K562 (cell line): ENCODE measurements around the gene DESI2. TPM values are rescaled to one million over a fixed set of nuclear protein-coding genes. Genes with fewer than 3 reads are reported as not detected.

Experiments
- ATAC-seq: fragments of 200-7000 bp; cut with Tn5 transposase; 3 replicates; pipeline ENCODE4 v1.9.1; 2020; ENCODE audit warnings: moderate library complexity
- BruUV-seq: library from RNA; stranded (reverse); fragments of 400-500 nt; replicated peaks from 2 replicates; lab custom pipeline; 2021; lab: Mats Ljungman, UMichigan
- CTCF ChIA-PET: fragments of 300-600 bp; formaldehyde crosslinking; extraction: SDS; loops from one replicate; lab custom pipeline; 2021; ENCODE audit warnings: low intra/inter-chr PET ratio; lab: Yijun Ruan, JAX
- POLR2A ChIA-PET: fragments of 300-600, 350-650 bp; sonication (Branson Sonifier 250); formaldehyde crosslinking; extraction: SDS; loops from one replicate; lab custom pipeline; 2021; ENCODE audit warnings: antibody characterized with exemption, inconsistent platforms; lab: Yijun Ruan, JAX
- DNase-seq, 4 experiments: peaks; one replicate each; pipeline versions ENCODE4 v3.0.0 to v3.0.0-alpha.2; 2011 to 2018; ENCODE audit warnings: low spot score in 3 of 4, mixed read lengths in 3 of 4; ENCODE audit errors: extremely low read depth in 1 of 4
- FAIRE-seq: peaks from 2 replicates; lab custom pipeline; 2011; peaks lifted over from hg19 to GRCh38; lab: Jason Lieb, UNC
- H2AFZ ChIP-seq: 2 replicates; pipeline ENCODE4 v1.6.0; 2011; ENCODE audit warnings: low read depth, low read length, control low read depth, inconsistent platforms
- H3K27ac ChIP-seq: fragments of 200-600 bp; 3 replicates; pipeline ENCODE4 v1.8.0; 2011; ENCODE audit warnings: low read depth, mild to moderate bottlenecking, control low read depth, inconsistent platforms, low read length, moderate library complexity, mixed read lengths; ENCODE audit errors: extremely low read depth
- H3K27me3 ChIP-seq, 2 experiments: fragments of 300-600 bp in 1 of 2; 2 replicates in 1 of 2; 3 replicates in 1 of 2; pipeline versions ENCODE4 v1.6.0 to v1.8.0; 2011; ENCODE audit warnings: inconsistent platforms in 2 of 2, low read length in 2 of 2, mild to moderate bottlenecking in 1 of 2, mixed read lengths in 1 of 2, moderate library complexity in 1 of 2; ENCODE audit not compliant: control insufficient read depth in 2 of 2, insufficient read depth in 2 of 2
- H3K36me3 ChIP-seq: fragments of 300-600 bp; 3 replicates; pipeline ENCODE4 v1.8.0; 2011; ENCODE audit warnings: mild to moderate bottlenecking, low read length, inconsistent platforms; ENCODE audit not compliant: control insufficient read depth, insufficient read depth
- H3K4me1 ChIP-seq, 2 experiments: fragments of 200-600 bp in 1 of 2; replicated peaks in 1 of 2; 2 replicates in 1 of 2; 3 replicates in 1 of 2; pipeline versions ENCODE4 v1.5.1 to v1.8.0; 2011; ENCODE audit warnings: inconsistent platforms in 2 of 2, low read length in 2 of 2, mild to moderate bottlenecking in 1 of 2, mixed read lengths in 1 of 2, moderate library complexity in 1 of 2; ENCODE audit not compliant: control insufficient read depth in 2 of 2, insufficient read depth in 2 of 2
- H3K4me2 ChIP-seq: 2 replicates; pipeline ENCODE4 v1.6.1; 2011; ENCODE audit warnings: low read length, control low read depth, inconsistent platforms, mixed read lengths; ENCODE audit not compliant: insufficient read depth
- H3K4me3 ChIP-seq: fragments of 200-600 bp; sonication (generic), shearing (Covaris generic); 2 replicates; pipeline ENCODE4 v1.5.1; 2016; ENCODE audit warnings: control low read depth, inconsistent platforms
- H3K79me2 ChIP-seq: fragments of 200-600 bp; 3 replicates; pipeline ENCODE4 v1.8.0; 2011; ENCODE audit warnings: low read length, inconsistent platforms; ENCODE audit not compliant: control insufficient read depth, insufficient read depth
- H3K9ac ChIP-seq, 2 experiments: 2 replicates each; pipeline versions ENCODE4 v1.6.0 to v1.6.1; 2011; ENCODE audit warnings: low read depth in 2 of 2, low read length in 2 of 2, control low read depth in 1 of 2, inconsistent platforms in 1 of 2, mild to moderate bottlenecking in 1 of 2, mixed read lengths in 1 of 2; ENCODE audit not compliant: insufficient read depth in 1 of 2
- H3K9me1 ChIP-seq: one replicate; pipeline ENCODE4 v1.6.0; 2011; ENCODE audit warnings: inconsistent platforms, mild to moderate bottlenecking, low read length, moderate library complexity; ENCODE audit not compliant: control insufficient read depth, insufficient read depth
- H3K9me3 ChIP-seq: replicated peaks from 2 replicates; pipeline ENCODE4 v1.5.1; 2011; ENCODE audit warnings: low read depth, low read length, inconsistent platforms; ENCODE audit not compliant: control insufficient read depth, insufficient read depth
- H4K20me1 ChIP-seq: replicated peaks from 2 replicates; pipeline ENCODE4 v1.6.1; 2011; ENCODE audit warnings: low read length, inconsistent platforms, mixed read lengths; ENCODE audit not compliant: control insufficient read depth, insufficient read depth
- CHAMP1 ChIP-seq: fragments of 450-650 bp; IDR thresholded peaks from 2 replicates; pipeline ENCODE4 v1.6.1; 2016; ENCODE audit warnings: mild to moderate bottlenecking
- FOXP1 ChIP-seq: sonication (generic); formaldehyde crosslinking; IDR thresholded peaks from 2 replicates; pipeline ENCODE4 v1.8.0; 2022; ENCODE audit warnings: mild to moderate bottlenecking, missing genetic modification reagents
- FOXP4 ChIP-seq: sonication (generic); formaldehyde crosslinking; IDR thresholded peaks from 2 replicates; pipeline ENCODE4 v1.8.0; 2022; ENCODE audit warnings: mild to moderate bottlenecking, missing genetic modification reagents, borderline replicate concordance
- NCOA6 ChIP-seq: fragments of 450-650 bp; IDR thresholded peaks from 2 replicates; pipeline ENCODE4 v1.6.1; 2017; ENCODE audit warnings: mild to moderate bottlenecking
- NUFIP1 ChIP-seq: fragments of 450-650 bp; IDR thresholded peaks from 2 replicates; pipeline ENCODE4 v1.6.1; 2018; ENCODE audit not compliant: partially characterized antibody
- POLR2A ChIP-seq: fragments of 450-650 bp; conservative IDR thresholded peaks from 2 replicates; pipeline ENCODE4 v1.6.1; 2016
- TRIM24 ChIP-seq, 2 experiments: fragments of 450-650 bp; IDR thresholded peaks; 2 replicates each; pipeline ENCODE4 v1.6.1; 2016
- ZBTB33 ChIP-seq: sonication (generic); formaldehyde crosslinking; IDR thresholded peaks from 2 replicates; pipeline ENCODE4 v1.8.1; 2023; ENCODE audit warnings: mild to moderate bottlenecking, missing genetic modification reagents
- ZNF165 ChIP-seq: fragments of 250-450 bp; sonication (Bioruptor Pico); IDR thresholded peaks from 2 replicates; pipeline ENCODE4 v1.4.0; 2020; ENCODE audit warnings: borderline replicate concordance
- ZNF184 ChIP-seq: sonication (generic); formaldehyde crosslinking; IDR thresholded peaks from 2 replicates; pipeline ENCODE4 v1.5.0; 2020; ENCODE audit warnings: missing genetic modification reagents
- WGBS: fragments of 100-300 bp; shearing (Covaris generic); methylation state at CpG from one replicate; pipeline ENCODE4 v1.1.6; 2016; ENCODE audit warnings: low coverage, mixed read lengths; ENCODE audit not compliant: insufficient coverage; ENCODE audit errors: missing lambda C conversion rate; 5-methylcytosine and 5-hydroxymethylcytosine counted together
- in situ Hi-C: fragments of 300-500 bp; cut with MboI; formaldehyde crosslinking; loops from 4 replicates; pipeline ENCODE4 v1.15.0; 2018; ENCODE audit warnings: inconsistent platforms, mixed read lengths
- intact Hi-C: fragments of 100-400 bp; cut with micrococcal nuclease; formaldehyde crosslinking; loops from 2 replicates; pipeline ENCODE4 v1.14.2; 2022
- polyA plus RNA-seq, 8 experiments: library from polyadenylated mRNA; depleted of rRNA in 4 of 8; stranded (reverse) in 5 of 8; unstranded in 3 of 8; fragments of >200 nt; fragmentation: Nextera tagmentation in 2 of 8; fragmentation: Illumina TruSeq in 1 of 8; extraction: Ambion mirVana in 2 of 8; extraction: Trizol in 1 of 8; gene quantifications; 2 replicates each; pipeline versions ENCODE4 v1.2.1 to v1.2.3, GENCODE V29; 2011 to 2014; ENCODE audit warnings: inconsistent platforms in 1 of 8, missing spikeins in 1 of 8
- total RNA-seq, 7 experiments: library from RNA; depleted of rRNA in 6 of 7; stranded (reverse); fragments of >200 nt in 6 of 7; fragmentation: Illumina TruSeq in 2 of 7; extraction: Trizol in 2 of 7; gene quantifications; 2 replicates each; pipeline versions ENCODE4 v1.2.1 to v1.2.3, GENCODE V29; 2011 to 2021; ENCODE audit warnings: low replicate concordance in 1 of 7
- TF ChIP-seq, protein P1 (sequence below): sonication (generic); formaldehyde crosslinking; IDR thresholded peaks from 2 replicates; pipeline ENCODE4 v1.8.1; 2022; ENCODE audit warnings: missing genetic modification reagents

Gene DESI2
- total and polyA plus RNA-seq, 9 of the 15 experiments (the other 6 are each of a cell fraction or from before 2014, with no cell fraction given), result 17.4 to 59.4 (median 38.4) TPM

GRCh38 chr1:244749230-244750016, 96.5 kb downstream of the DESI2 start:
- no peaks in the 10 kb centered on the region for H4K20me1 ChIP-seq
- in situ Hi-C loops (no loop called here), intact Hi-C loops (no loop called here)
- FAIRE-seq (no peak), DNase-seq (no peak), ATAC-seq (no peak)
- H3K9me3 ChIP-seq, result no peaks in the 10 kb centered on the region
- no peaks in the 10 kb centered on the region for H3K4me1 ChIP-seq
- 1% methylated on average over 9 of the region's 9 CpGs for WGBS
- CTCF ChIA-PET, result interaction anchor here (0.7 kb wide), 1 partner anchor 214 kb away, joined by 3 read pairs; no protein-coding TSS in a partner anchor
- no peaks in the 10 kb centered on the region for H3K79me2 ChIP-seq
- H3K27me3 ChIP-seq, result peaks cover 48 to 80% of the 10 kb centered on the region in 2 experiments
- POLR2A ChIA-PET, result interaction anchor here (2.2 kb wide), 1 partner anchor 8 kb away, joined by 6 read pairs; no protein-coding TSS in a partner anchor
- H3K9ac ChIP-seq, result no peak overlapping the region
- no peak overlapping the region for H3K27ac ChIP-seq
- no peaks in the 10 kb centered on the region for H3K36me3 ChIP-seq
- no TSS peak for BruUV-seq
- H3K4me2 ChIP-seq, result no peak overlapping the region
- no peak overlapping the region for H2AFZ ChIP-seq
- H3K4me3 ChIP-seq, result no peak overlapping the region
- no peaks in the 10 kb centered on the region for H3K9me1 ChIP-seq
- TF ChIP-seq POLR2A (no peak), NUFIP1 (no peak), CHAMP1 (no peak), FOXP4 (CRISPR knock-in tag) (no peak), NCOA6 (no peak), FOXP1 (CRISPR knock-in tag) (no peak), ZBTB33 (CRISPR knock-in tag) (no peak), ZNF184 (CRISPR knock-in tag) (no peak), ZNF165 (CRISPR knock-in tag) (no peak), TRIM24 (IDR thresholded peaks at IDR 0.05) (no peak)
- TF ChIP-seq, protein P1, sequence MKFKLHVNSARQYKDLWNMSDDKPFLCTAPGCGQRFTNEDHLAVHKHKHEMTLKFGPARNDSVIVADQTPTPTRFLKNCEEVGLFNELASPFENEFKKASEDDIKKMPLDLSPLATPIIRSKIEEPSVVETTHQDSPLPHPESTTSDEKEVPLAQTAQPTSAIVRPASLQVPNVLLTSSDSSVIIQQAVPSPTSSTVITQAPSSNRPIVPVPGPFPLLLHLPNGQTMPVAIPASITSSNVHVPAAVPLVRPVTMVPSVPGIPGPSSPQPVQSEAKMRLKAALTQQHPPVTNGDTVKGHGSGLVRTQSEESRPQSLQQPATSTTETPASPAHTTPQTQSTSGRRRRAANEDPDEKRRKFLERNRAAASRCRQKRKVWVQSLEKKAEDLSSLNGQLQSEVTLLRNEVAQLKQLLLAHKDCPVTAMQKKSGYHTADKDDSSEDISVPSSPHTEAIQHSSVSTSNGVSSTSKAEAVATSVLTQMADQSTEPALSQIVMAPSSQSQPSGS, result no peak
